Stimulated activated CD4-positive, alpha-beta T cell treated with anti-CD3 and anti-CD28 coated beads, Interleukin-1b, Interleukin-23, amount 100 ng/mL, for 1 hour (primary cell): ENCODE data around the gene KCNG2.

Experiments used
- DNase-seq, 2 donors: peaks; one replicate each; pipeline ENCODE4 v3.0.0-alpha.2; 2020; ENCODE audit warnings: low read depth in 2 of 2

Gene KCNG2

DNA sequence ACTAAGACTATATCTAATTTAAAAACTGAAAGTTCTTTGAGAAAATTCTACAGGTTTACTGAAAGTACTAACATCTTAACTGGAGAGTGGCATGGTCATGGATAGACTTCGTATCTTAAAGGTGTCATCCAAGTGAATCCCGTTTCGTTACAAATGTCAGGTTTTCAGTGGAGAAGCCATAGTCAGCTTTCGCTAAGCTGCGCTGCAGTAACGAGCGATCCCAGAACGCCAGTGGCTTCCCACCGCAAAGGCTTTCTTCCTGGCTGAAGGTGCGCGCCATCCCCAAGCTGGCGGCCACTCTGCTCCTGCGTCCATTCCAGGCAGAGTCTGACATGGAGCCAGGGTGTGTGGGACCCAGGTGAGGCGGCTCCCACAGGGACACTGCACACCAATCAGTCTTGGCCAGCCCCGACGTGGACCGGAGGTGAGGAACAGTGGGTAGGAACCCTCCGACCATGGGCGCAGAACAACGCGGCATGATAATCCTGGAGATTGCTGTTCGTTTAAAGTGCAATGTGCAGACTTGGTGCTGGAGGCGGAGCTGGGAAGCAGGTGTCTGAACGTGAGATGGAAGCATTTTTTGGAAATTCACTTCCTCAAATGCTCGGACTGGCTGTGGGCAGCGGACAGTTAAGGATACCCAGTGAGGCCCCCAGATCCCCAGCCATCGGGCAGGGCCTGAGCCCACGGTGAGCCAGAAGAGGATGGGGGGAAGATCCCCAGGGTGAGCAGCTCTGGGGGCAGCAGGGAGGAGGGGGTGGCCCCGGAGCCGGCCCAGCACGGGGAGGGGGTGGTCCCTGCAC is 27.8 kb upstream of the KCNG2 start:
- DNase-seq = no peak

DNA sequence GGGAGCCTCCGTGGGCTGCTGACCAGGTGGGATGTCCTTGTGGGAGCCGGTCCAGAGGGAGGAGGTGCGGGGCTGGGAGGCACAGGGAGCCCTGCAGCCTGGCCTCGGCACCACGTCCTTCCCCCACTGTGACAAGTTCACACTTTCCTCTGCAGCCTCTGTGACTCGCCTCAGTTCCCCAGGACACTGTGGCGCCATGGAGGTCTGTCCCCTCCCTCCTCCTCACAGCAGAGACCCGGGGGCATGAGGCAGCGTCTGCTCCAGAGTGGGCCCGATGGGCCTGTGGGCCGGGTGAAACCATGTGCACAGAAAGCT is 27.3 kb upstream of the KCNG2 start:
- no peak for DNase-seq

DNA sequence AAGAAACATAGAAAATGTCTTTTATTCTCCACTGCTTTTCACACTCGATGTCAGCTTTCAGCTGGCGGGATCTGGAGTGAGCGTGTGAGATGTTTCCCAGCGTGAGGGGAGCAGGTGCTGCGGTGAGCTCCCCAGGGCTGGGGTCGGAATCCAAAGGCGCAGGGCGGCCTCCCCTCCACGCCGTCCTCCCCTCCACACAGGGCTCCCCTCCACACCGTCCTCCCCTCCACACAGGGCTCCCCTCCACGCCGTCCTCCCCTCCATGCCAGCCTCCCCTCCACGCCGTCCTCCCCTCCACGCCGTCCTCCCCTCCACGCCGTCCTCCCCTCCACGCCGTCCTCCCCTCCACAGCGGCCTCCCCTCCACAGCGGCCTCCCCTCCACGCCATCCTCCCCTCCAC is 26.9 kb upstream of the KCNG2 start:
- DNase-seq = no peak

GRCh38 chr18:79771446-79772107 is 26.2 kb upstream of the KCNG2 start:
- no peak for DNase-seq

- DNase-seq = no peak
Measured at GRCh38 chr18:79772108-79772864, 25.5 kb upstream of the KCNG2 start.

DNA sequence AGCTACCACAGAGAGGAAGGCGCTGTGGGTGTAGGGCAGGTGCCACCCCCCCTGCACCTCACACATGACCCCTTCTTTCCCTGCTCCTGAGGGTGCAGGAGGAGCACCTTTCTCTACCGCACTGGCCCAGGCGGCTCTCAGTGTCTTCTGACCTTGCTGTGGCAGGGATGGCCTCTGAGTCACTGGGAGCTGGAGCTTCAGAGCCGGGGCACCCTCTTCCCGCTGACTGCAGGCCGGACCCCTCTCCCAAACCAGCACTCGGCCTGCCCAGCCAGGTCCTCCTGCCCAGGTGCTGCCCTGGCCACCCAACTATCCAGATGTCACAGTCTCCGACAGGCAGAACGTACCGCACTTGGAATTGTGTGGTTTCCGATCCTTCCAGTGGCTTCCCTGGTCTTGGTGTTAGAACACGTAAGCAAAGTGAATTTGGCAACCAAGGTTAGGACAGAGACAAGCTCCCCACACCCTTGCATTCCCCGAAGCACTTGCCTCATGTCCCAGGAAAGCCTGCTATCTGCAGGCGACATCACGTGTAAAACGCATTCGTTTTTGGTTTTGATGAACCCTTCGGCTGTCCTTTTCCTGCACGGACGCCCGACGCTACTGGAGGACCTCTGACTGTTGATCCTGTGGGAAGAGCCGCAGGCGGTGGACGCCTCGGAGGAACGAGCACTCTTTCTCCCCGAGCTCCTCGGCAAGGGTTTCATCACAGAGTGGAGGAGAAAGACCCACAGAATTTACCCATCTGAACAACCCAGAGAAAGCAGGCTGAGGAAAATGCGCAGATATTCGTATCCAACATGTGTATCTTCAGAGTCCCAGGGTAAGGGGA is 24.7 kb upstream of the KCNG2 start:
- no peak for DNase-seq

DNA sequence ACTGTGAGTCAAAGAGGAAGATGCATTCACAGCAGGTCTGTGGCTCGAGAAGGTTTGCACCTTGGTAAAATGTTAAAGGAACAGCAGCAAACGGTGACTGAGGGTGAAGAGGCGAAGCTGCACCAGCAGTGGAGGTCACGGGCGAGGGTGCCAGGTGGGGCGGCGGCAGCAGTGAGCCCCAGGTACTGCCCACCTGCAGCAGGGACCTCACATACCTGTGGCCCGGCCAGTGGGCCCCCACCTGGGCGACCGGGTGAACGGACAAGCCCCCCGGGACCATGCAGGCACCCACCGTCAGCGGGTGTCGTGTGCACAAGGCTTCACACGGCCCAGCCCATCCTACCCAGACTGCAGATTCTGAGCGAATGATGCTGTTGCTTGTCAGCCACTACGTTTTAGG is 23.6 kb upstream of the KCNG2 start:
- no peak for DNase-seq

- DNase-seq = no peak
Measured at GRCh38 chr18:79775441-79776221, 22.1 kb upstream of the KCNG2 start.

GRCh38 chr18:79776674-79777073 is 21.1 kb upstream of the KCNG2 start:
- no peak for DNase-seq

- DNase-seq = no peak
Measured at GRCh38 chr18:79778291-79778791, 19.4 kb upstream of the KCNG2 start.

GRCh38 chr18:79779021-79779699 is 18.6 kb upstream of the KCNG2 start:
- DNase-seq = no peak

- DNase-seq = no peak
Measured at GRCh38 chr18:79779700-79780190, 18.0 kb upstream of the KCNG2 start.

DNA sequence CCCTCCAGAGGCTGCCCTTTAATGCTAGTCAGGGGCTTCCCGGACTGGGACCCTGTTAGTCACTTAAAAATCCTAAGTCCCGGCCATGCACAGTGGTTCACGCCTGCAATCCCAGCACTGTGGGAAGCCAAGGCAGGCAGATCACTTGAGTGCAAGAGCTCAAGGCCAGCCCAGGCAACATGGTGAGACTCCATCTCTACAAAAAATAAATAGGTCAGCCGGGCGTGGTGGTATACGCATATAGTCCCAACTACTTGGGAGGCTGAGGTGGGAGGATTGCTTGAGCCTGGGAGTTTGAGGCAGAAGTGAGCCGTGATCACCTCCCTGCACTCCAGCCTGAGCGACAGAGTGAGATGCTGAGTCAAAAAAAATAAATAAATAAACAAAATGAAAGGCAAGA is 17.2 kb upstream of the KCNG2 start:
- no peak for DNase-seq

- no peak for DNase-seq
Measured at GRCh38 chr18:79781331-79781941, 16.3 kb upstream of the KCNG2 start.

DNA sequence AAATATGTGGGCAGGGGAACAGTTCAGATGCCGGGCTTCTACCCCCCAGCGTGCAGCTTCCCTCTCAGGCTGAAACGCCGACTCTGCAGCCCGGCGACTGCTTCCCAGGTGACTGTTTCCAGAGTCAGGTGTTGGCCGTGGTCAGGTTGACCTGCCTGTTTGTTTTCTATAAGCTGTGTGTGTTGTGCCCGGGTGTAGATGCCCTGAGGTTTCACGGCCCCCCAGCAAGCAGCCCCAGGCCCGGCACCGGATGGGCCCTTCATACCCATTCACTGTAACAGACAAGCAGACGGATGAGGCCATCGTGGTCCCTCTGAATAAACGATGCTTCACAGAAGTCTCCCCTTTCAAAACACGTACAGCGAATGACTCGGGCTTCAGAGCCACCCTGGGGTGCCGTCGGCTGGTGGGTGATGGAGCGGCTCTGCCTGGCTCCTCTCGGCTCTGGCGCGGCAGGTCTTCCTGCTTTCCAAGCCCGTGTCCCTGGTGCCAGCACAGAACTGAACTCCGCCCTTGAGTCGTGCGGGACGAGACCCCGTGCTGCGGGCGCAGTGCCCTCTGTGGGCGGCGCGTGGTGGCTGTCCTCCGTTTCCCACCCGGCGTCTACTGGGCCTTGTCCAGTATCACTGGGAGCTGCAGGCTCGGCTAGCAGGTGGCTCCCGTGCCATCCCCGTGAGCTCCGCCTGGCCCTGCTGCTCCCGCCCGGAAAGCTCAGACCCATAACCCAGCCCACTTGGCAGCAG is 15.0 kb upstream of the KCNG2 start:
- DNase-seq = no peak

GRCh38 chr18:79784071-79784913 is 13.4 kb upstream of the KCNG2 start:
- DNase-seq = no peak

GRCh38 chr18:79784965-79785770 is 12.6 kb upstream of the KCNG2 start:
- DNase-seq = no peak
